GM23338 (cell line): ENCODE measurements around the gene DDAH2.

ENCODE experiments used
- EZH2phosphoT487 ChIP-seq: fragments of 200-600 bp; sonication (generic); IDR thresholded peaks from one replicate; pipeline ENCODE4 v1.8.1; 2018; ENCODE audit warnings: antibody characterized with exemption; ENCODE audit not compliant: unreplicated experiment
- TF ChIP-seq, protein P1 (sequence below): IDR thresholded peaks from one replicate; pipeline ENCODE4 v1.6.1; 2018; ENCODE audit warnings: antibody characterized with exemption; ENCODE audit not compliant: unreplicated experiment
- TF ChIP-seq, protein P2 (sequence below): IDR thresholded peaks from 2 replicates; pipeline ENCODE4 v1.6.1; 2016; ENCODE audit warnings: antibody characterized with exemption
- TF ChIP-seq, protein P3 (sequence below), 2 experiments: fragments of 200-600 bp in 1 of 2; sonication (generic) in 1 of 2; conservative IDR thresholded peaks; 2 replicates each; pipeline versions ENCODE4 v1.5.1 to v1.6.1; 2016 to 2017; ENCODE audit warnings: antibody characterized with exemption in 2 of 2, low read depth in 2 of 2, mild to moderate bottlenecking in 2 of 2, moderate library complexity in 1 of 2

DNA sequence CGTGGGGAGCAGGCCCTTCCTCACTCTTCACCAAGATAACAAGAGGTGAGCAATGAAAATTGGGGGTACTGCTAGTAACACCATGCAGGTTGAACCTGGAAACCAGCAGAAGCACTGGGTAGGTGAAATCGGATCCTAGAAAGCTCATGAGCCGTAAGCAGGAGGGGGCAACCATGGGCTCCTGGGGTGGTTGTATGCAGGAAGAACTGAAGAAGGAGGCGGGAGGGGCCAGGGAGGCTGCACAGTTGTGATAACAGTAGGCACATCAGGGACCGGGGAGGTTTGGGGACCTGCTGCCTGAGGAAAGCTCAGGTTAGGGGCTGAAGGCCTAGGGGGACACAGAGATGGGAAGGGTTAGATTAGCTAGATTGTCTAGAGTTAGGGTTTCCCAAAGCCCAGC lies 42.6 kb downstream of the DDAH2 start:
- TF ChIP-seq, protein P1, sequence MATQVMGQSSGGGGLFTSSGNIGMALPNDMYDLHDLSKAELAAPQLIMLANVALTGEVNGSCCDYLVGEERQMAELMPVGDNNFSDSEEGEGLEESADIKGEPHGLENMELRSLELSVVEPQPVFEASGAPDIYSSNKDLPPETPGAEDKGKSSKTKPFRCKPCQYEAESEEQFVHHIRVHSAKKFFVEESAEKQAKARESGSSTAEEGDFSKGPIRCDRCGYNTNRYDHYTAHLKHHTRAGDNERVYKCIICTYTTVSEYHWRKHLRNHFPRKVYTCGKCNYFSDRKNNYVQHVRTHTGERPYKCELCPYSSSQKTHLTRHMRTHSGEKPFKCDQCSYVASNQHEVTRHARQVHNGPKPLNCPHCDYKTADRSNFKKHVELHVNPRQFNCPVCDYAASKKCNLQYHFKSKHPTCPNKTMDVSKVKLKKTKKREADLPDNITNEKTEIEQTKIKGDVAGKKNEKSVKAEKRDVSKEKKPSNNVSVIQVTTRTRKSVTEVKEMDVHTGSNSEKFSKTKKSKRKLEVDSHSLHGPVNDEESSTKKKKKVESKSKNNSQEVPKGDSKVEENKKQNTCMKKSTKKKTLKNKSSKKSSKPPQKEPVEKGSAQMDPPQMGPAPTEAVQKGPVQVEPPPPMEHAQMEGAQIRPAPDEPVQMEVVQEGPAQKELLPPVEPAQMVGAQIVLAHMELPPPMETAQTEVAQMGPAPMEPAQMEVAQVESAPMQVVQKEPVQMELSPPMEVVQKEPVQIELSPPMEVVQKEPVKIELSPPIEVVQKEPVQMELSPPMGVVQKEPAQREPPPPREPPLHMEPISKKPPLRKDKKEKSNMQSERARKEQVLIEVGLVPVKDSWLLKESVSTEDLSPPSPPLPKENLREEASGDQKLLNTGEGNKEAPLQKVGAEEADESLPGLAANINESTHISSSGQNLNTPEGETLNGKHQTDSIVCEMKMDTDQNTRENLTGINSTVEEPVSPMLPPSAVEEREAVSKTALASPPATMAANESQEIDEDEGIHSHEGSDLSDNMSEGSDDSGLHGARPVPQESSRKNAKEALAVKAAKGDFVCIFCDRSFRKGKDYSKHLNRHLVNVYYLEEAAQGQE, result no peak
- no peak for TF ChIP-seq EZH2phosphoT487
- TF ChIP-seq, protein P2, sequence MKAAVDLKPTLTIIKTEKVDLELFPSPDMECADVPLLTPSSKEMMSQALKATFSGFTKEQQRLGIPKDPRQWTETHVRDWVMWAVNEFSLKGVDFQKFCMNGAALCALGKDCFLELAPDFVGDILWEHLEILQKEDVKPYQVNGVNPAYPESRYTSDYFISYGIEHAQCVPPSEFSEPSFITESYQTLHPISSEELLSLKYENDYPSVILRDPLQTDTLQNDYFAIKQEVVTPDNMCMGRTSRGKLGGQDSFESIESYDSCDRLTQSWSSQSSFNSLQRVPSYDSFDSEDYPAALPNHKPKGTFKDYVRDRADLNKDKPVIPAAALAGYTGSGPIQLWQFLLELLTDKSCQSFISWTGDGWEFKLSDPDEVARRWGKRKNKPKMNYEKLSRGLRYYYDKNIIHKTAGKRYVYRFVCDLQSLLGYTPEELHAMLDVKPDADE, result no peak
- TF ChIP-seq, protein P3, sequence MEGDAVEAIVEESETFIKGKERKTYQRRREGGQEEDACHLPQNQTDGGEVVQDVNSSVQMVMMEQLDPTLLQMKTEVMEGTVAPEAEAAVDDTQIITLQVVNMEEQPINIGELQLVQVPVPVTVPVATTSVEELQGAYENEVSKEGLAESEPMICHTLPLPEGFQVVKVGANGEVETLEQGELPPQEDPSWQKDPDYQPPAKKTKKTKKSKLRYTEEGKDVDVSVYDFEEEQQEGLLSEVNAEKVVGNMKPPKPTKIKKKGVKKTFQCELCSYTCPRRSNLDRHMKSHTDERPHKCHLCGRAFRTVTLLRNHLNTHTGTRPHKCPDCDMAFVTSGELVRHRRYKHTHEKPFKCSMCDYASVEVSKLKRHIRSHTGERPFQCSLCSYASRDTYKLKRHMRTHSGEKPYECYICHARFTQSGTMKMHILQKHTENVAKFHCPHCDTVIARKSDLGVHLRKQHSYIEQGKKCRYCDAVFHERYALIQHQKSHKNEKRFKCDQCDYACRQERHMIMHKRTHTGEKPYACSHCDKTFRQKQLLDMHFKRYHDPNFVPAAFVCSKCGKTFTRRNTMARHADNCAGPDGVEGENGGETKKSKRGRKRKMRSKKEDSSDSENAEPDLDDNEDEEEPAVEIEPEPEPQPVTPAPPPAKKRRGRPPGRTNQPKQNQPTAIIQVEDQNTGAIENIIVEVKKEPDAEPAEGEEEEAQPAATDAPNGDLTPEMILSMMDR (conservative IDR thresholded peaks at IDR 0.05; ENCODE audit: low read depth in 2 of 2), result no peak
